OCI-LY7 (cell line): ENCODE measurements around the gene SGF29. TPM values are rescaled to one million over a fixed set of nuclear protein-coding genes. Genes with fewer than 3 reads are reported as not detected.

Experiments
- BruUV-seq: library from RNA; stranded (reverse); fragments of 400-500 nt; replicated peaks from 2 replicates; lab custom pipeline; 2021; lab: Mats Ljungman, UMichigan
- CTCF ChIA-PET: fragments of 300-600 bp; sonication (Branson Sonifier 250); formaldehyde crosslinking; loops from one replicate; lab custom pipeline; 2022; ENCODE audit warnings: antibody characterized with exemption; ENCODE audit not compliant: unreplicated experiment; lab: Charles Lee
- POLR2A ChIA-PET: fragments of 300-600 bp; sonication (Branson Sonifier 250); formaldehyde crosslinking; loops from one replicate; lab custom pipeline; 2022; ENCODE audit warnings: antibody characterized with exemption; lab: Charles Lee
- DNase-seq: peaks from one replicate; pipeline ENCODE4 v3.0.0-alpha.2; 2015; ENCODE audit warnings: low spot score
- H2AFZ ChIP-seq: fragments of 200-600 bp; sonication (generic), shearing (Covaris generic); 2 replicates; pipeline ENCODE4 v1.6.1; 2014; ENCODE audit warnings: mild to moderate bottlenecking, antibody characterized with exemption, low read length, moderate library complexity
- H3K27ac ChIP-seq: fragments of 200-600 bp; sonication (generic); 2 replicates; pipeline ENCODE4 v1.5.1; 2014; ENCODE audit warnings: mixed run types, low read depth, mild to moderate bottlenecking, moderate library complexity, low read length, inconsistent platforms; ENCODE audit not compliant: poor library complexity, severe bottlenecking
- H3K36me3 ChIP-seq: fragments of 200-600 bp; sonication (generic); 2 replicates; pipeline ENCODE4 v1.6.1; 2014; ENCODE audit warnings: mild to moderate bottlenecking, antibody characterized with exemption, low read length, moderate library complexity, mixed read lengths; ENCODE audit not compliant: insufficient read depth
- H3K4me1 ChIP-seq: fragments of 200-600 bp; sonication (generic); 2 replicates; pipeline ENCODE4 v1.5.1; 2014; ENCODE audit warnings: mild to moderate bottlenecking, low read length; ENCODE audit not compliant: insufficient read depth, poor library complexity, severe bottlenecking
- H3K4me2 ChIP-seq: fragments of 200-600 bp; sonication (generic); 2 replicates; pipeline ENCODE4 v1.6.1; 2014; ENCODE audit warnings: mild to moderate bottlenecking, low read length
- H3K4me3 ChIP-seq: fragments of 200-600 bp; sonication (generic); 2 replicates; pipeline ENCODE4 v1.5.1; 2014; ENCODE audit warnings: mild to moderate bottlenecking, low read depth, low read length; ENCODE audit not compliant: poor library complexity, severe bottlenecking
- H3K79me2 ChIP-seq: fragments of 200-600 bp; sonication (generic); 2 replicates; pipeline ENCODE4 v1.6.1; 2016; ENCODE audit warnings: low read depth, mild to moderate bottlenecking, low read length, moderate library complexity, mixed read lengths; ENCODE audit not compliant: insufficient read depth
- H3K9me2 ChIP-seq: fragments of 200-600 bp; sonication (generic); 2 replicates; pipeline ENCODE4 v1.6.1; 2016; ENCODE audit warnings: mild to moderate bottlenecking, low read length, mixed read lengths; ENCODE audit not compliant: insufficient read depth
- H3K9me3 ChIP-seq: fragments of 200-600 bp; sonication (generic); 2 replicates; pipeline ENCODE4 v1.6.1; 2014; ENCODE audit warnings: mild to moderate bottlenecking, mixed run types, low read length, mixed read lengths
- H4K20me1 ChIP-seq: fragments of 200-600 bp; sonication (generic); 2 replicates; pipeline ENCODE4 v1.6.1; 2014; ENCODE audit warnings: mild to moderate bottlenecking, antibody characterized with exemption, low read length, moderate library complexity, mixed read lengths; ENCODE audit not compliant: insufficient read depth
- EZH2phosphoT487 ChIP-seq: fragments of 200-600 bp; sonication (generic); IDR thresholded peaks from 2 replicates; pipeline ENCODE4 v1.6.1; 2018; ENCODE audit warnings: low read depth, borderline replicate concordance, mild to moderate bottlenecking, mixed run types, antibody characterized with exemption, low read length, moderate library complexity, mixed read lengths
- intact Hi-C: fragments of 100-400 bp; cut with micrococcal nuclease; formaldehyde crosslinking; loops from one replicate; pipeline ENCODE4 v1.10.0; 2022; ENCODE audit not compliant: unreplicated experiment
- total RNA-seq, 2 experiments: library from RNA; depleted of rRNA in 1 of 2; stranded (reverse); fragments of >200 nt in 1 of 2; shearing (Covaris generic) in 1 of 2; gene quantifications; 2 replicates each; pipeline ENCODE4 v1.2.3, GENCODE V29; 2014 to 2022
- TF ChIP-seq, protein P1 (sequence below): fragments of 200-600 bp; sonication (generic); conservative IDR thresholded peaks from 2 replicates; pipeline ENCODE4 v1.5.1; 2014; ENCODE audit warnings: mild to moderate bottlenecking, antibody characterized with exemption, low read length, moderate library complexity, mixed read lengths

The SGF29 gene
- total RNA-seq, 2 experiments from 2014 or later = 22.6 to 32.0 TPM

DNA sequence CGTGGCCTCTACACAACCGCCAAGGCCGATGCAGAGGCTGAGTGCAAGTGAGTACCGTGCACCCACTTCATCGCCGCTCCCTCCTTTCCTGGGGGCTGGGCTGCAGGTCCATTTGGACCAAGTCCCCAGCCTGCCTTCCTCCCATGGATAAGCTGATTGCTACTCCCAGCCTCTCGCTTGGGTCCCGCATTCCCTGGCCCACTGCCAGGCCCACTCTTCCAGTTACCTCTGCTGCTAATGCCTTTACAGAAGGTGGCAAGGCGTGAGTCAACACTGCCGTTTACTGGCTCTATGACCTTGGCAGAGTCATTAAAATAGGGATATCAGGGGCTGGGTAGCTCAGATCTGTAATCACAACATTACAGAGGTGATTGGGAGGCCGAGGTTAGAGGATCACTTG lies 32.0 kb downstream of the SGF29 start:
- Histone ChIP-seq H3K4me2 (no peak overlapping the region), H3K4me1 (no peaks in the 10 kb centered on the region), H3K79me2 (no peaks in the 10 kb centered on the region), H3K9me2 (no peaks in the 10 kb centered on the region), H3K27ac (no peak overlapping the region), H3K4me3 (no peak overlapping the region), H4K20me1 (no peaks in the 10 kb centered on the region), H2AFZ (no peak overlapping the region), H3K36me3 (peaks cover 80% of the 10 kb centered on the region), H3K9me3 (no peaks in the 10 kb centered on the region)
- TF ChIP-seq EZH2phosphoT487 = no peak
- TF ChIP-seq, protein P1, sequence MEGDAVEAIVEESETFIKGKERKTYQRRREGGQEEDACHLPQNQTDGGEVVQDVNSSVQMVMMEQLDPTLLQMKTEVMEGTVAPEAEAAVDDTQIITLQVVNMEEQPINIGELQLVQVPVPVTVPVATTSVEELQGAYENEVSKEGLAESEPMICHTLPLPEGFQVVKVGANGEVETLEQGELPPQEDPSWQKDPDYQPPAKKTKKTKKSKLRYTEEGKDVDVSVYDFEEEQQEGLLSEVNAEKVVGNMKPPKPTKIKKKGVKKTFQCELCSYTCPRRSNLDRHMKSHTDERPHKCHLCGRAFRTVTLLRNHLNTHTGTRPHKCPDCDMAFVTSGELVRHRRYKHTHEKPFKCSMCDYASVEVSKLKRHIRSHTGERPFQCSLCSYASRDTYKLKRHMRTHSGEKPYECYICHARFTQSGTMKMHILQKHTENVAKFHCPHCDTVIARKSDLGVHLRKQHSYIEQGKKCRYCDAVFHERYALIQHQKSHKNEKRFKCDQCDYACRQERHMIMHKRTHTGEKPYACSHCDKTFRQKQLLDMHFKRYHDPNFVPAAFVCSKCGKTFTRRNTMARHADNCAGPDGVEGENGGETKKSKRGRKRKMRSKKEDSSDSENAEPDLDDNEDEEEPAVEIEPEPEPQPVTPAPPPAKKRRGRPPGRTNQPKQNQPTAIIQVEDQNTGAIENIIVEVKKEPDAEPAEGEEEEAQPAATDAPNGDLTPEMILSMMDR = no peak
- intact Hi-C loops = no loop called here
- no peak for DNase-seq
- no TSS peak for BruUV-seq
- ChIA-PET CTCF (no interaction called here), POLR2A (no interaction called here)

DNA sequence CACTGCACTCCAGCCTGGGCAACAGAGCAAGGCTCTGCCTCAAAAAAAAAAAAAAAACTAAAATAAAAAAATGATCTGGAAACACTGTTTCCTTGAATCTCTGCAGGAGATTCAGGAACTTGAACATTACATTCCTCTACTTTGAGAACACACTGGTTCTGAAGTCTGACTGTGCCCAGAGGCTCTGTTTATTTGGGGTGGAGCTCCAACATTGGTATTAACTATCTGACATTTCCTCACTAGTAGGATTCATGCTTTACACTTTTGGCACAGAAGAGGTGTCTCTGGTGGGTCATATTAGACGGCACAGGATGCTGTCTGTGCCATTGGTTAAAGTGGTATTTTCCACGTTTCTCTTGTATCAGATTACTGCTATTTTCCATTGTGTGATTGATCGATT lies 32.7 kb downstream of the SGF29 start:
- H3K4me2 ChIP-seq = no peak overlapping the region
- H3K36me3 ChIP-seq = peaks cover 81% of the 10 kb centered on the region
- no peak for DNase-seq
- no peaks in the 10 kb centered on the region for H4K20me1 ChIP-seq
- no peak overlapping the region for H3K27ac ChIP-seq
- no peak overlapping the region for H2AFZ ChIP-seq
- TF ChIP-seq, protein P1 = no peak
- no peak for TF ChIP-seq EZH2phosphoT487
- H3K9me3 ChIP-seq = no peaks in the 10 kb centered on the region
- H3K4me3 ChIP-seq = no peak overlapping the region
- H3K4me1 ChIP-seq = no peaks in the 10 kb centered on the region
- intact Hi-C loops = no loop called here
- ChIA-PET CTCF (no interaction called here), POLR2A (interaction anchor here (0.7 kb wide), 1 partner anchor 1098 kb away, joined by 3 read pairs; no protein-coding TSS in a partner anchor)
- H3K79me2 ChIP-seq = no peaks in the 10 kb centered on the region
- H3K9me2 ChIP-seq = no peaks in the 10 kb centered on the region
- no TSS peak for BruUV-seq

DNA sequence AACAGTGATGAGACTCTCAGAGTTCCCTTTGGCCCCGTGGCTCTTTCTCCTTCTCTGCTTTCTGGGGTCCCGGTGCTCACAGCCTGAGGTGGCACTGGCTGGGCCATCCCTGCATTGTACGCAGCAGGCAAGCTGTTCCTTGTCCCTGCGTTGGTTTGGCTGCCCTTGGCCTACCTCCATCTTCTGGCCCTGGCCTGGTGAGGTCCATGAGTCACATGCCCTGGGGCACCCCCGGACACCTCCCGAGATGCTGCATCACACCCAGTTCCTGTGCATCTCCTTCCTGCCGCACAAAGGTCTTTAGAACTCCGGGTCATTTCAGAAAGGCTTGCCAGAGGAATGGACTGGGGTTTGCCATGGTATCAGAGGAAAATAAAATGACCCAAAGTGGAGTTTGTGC lies 33.7 kb downstream of the SGF29 start:
- H3K36me3 ChIP-seq = peaks cover 78% of the 10 kb centered on the region
- TF ChIP-seq EZH2phosphoT487 = no peak
- TF ChIP-seq, protein P1 = no peak
- no peaks in the 10 kb centered on the region for H3K4me1 ChIP-seq
- H2AFZ ChIP-seq = no peak overlapping the region
- intact Hi-C loops = no loop called here
- H4K20me1 ChIP-seq = no peaks in the 10 kb centered on the region
- H3K27ac ChIP-seq = no peak overlapping the region
- DNase-seq = no peak
- no peaks in the 10 kb centered on the region for H3K9me2 ChIP-seq
- no peaks in the 10 kb centered on the region for H3K79me2 ChIP-seq
- H3K4me2 ChIP-seq = no peak overlapping the region
- POLR2A ChIA-PET = no interaction called here
- CTCF ChIA-PET = no interaction called here
- no peaks in the 10 kb centered on the region for H3K9me3 ChIP-seq
- H3K4me3 ChIP-seq = no peak overlapping the region
- no TSS peak for BruUV-seq
